ENCODE results near the gene PEX14. TPM values are rescaled to one million over a fixed set of nuclear protein-coding genes. Genes with fewer than 3 reads are reported as not detected.

PEX14 gene
- polyA plus RNA-seq, 3 donors = 2.2 to 8.8 (median 2.7) TPM

DNA sequence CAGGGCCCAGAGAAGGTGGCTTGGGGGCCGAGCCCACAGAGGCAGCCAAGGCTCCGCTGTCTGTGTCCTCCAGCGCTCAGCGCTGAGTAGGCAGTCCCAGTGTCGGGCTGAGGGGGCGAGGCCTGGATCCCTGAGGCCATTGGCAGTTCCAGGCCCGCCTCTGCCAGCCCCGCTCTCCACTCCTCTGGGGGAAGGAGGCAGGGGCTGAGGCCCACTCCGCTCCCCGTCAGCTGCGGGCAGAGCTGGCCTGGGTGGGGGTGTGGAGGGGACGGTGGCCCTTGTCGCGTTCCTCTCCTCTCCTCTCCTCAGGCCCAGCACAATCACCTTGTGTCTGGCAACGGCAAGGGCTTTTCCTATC is 188.9 kb downstream of the PEX14 start:
- H3K9me3 ChIP-seq (replicated peaks in 1 of 2; ENCODE audit: control insufficient read depth in 1 of 2, insufficient read depth in 1 of 2, low read length in 2 of 2) = no peaks in the 10 kb centered on the region
- Mint-ChIP-seq H3K4me3 (no peak overlapping the region), H3K27ac (no peak overlapping the region), H3K36me3 (no peaks in the 10 kb centered on the region), H3K9me3 (no peaks in the 10 kb centered on the region), H3K27me3 (ENCODE audit: low read depth in 3 of 3) (peaks cover 0 to 2% (median 0%) of the 10 kb centered on the region in 3 donors), H3K4me1 (no peaks in the 10 kb centered on the region)
- no peak overlapping the region for H3K27ac ChIP-seq (ENCODE audit: low read depth in 1 of 2, low read length in 2 of 2)
- H3K9ac ChIP-seq (ENCODE audit: insufficient read depth, low read length, poor library complexity, severe bottlenecking) = no peak overlapping the region
- no peak overlapping the region for H3K4me3 ChIP-seq (replicated peaks in 1 of 3; ENCODE audit: low read depth in 2 of 3, low read length in 3 of 3)
- WGBS (ENCODE audit: insufficient coverage) = 88% methylated on average over 3 of the region's 15 CpGs
- intact Hi-C loops (cut with micrococcal nuclease) = no loop called here
- no peak for DNase-seq
- H3K4me1 ChIP-seq (ENCODE audit: control insufficient read depth in 1 of 2, insufficient read depth in 2 of 2, low read length in 2 of 2) = no peaks in the 10 kb centered on the region
- no peaks in the 10 kb centered on the region for H3K36me3 ChIP-seq (replicated peaks in 1 of 2; ENCODE audit: control insufficient read depth in 1 of 2, insufficient read depth in 2 of 2, low read length in 2 of 2)
- H3K79me2 ChIP-seq (ENCODE audit: insufficient read depth, low read length) = no peaks in the 10 kb centered on the region
- H4K20me1 ChIP-seq (ENCODE audit: insufficient read depth, low read length) = no peaks in the 10 kb centered on the region
- H3K27me3 ChIP-seq (ENCODE audit: control insufficient read depth in 2 of 2, insufficient read depth in 2 of 2, low read length in 2 of 2) = no peaks in the 10 kb centered on the region
- no peak overlapping the region for H3K4me2 ChIP-seq (replicated peaks; ENCODE audit: extremely low read depth, low read length, poor library complexity, severe bottlenecking)
- TF ChIP-seq, protein P1, sequence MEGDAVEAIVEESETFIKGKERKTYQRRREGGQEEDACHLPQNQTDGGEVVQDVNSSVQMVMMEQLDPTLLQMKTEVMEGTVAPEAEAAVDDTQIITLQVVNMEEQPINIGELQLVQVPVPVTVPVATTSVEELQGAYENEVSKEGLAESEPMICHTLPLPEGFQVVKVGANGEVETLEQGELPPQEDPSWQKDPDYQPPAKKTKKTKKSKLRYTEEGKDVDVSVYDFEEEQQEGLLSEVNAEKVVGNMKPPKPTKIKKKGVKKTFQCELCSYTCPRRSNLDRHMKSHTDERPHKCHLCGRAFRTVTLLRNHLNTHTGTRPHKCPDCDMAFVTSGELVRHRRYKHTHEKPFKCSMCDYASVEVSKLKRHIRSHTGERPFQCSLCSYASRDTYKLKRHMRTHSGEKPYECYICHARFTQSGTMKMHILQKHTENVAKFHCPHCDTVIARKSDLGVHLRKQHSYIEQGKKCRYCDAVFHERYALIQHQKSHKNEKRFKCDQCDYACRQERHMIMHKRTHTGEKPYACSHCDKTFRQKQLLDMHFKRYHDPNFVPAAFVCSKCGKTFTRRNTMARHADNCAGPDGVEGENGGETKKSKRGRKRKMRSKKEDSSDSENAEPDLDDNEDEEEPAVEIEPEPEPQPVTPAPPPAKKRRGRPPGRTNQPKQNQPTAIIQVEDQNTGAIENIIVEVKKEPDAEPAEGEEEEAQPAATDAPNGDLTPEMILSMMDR (IDR thresholded peaks at IDR 0.05) = no peak
- no peak overlapping the region for H2AFZ ChIP-seq (ENCODE audit: insufficient read depth, low read depth, low read length, poor library complexity, severe bottlenecking)

DNA sequence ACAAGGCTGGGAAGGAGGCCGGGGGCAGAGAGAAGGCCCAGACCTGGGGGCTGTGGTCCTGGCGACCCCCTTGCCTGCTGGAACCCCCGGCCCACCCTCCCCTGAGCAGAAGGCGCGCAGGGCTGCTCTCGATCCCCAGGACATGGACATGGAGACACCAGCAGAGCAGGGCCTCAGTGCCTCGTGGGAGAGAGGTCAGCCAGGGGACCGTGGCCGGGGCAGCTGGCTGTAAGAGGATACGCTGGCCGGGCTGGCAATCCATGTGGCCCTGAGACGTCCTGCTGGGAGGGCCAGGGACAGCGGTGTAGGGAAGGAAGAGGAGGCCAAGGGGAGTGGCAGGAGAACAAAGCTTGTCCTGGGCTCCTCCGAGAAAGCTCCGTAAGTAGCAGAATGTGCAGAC is 189.5 kb downstream of the PEX14 start:
- H3K27me3 ChIP-seq (ENCODE audit: control insufficient read depth in 2 of 2, insufficient read depth in 2 of 2, low read length in 2 of 2) = no peaks in the 10 kb centered on the region
- no peak overlapping the region for H3K4me2 ChIP-seq (replicated peaks; ENCODE audit: extremely low read depth, low read length, poor library complexity, severe bottlenecking)
- WGBS (ENCODE audit: insufficient coverage) = 96% methylated on average over 13 of the region's 15 CpGs
- intact Hi-C loops (cut with micrococcal nuclease) = no loop called here
- H3K27ac Mint-ChIP-seq = no peak overlapping the region
- H3K4me3 Mint-ChIP-seq = no peak overlapping the region
- DNase-seq = no peak
- no peak overlapping the region for H3K4me3 ChIP-seq (replicated peaks in 1 of 3; ENCODE audit: low read depth in 2 of 3, low read length in 3 of 3)
- no peaks in the 10 kb centered on the region for H3K9me3 Mint-ChIP-seq
- peaks cover 0 to 2% (median 0%) of the 10 kb centered on the region in 3 donors for H3K27me3 Mint-ChIP-seq (ENCODE audit: low read depth in 3 of 3)
- H3K9me3 ChIP-seq (replicated peaks in 1 of 2; ENCODE audit: control insufficient read depth in 1 of 2, insufficient read depth in 1 of 2, low read length in 2 of 2) = no peaks in the 10 kb centered on the region
- H3K36me3 Mint-ChIP-seq = no peaks in the 10 kb centered on the region
- no peaks in the 10 kb centered on the region for H4K20me1 ChIP-seq (ENCODE audit: insufficient read depth, low read length)
- TF ChIP-seq, protein P1 (IDR thresholded peaks at IDR 0.05) = no peak
- H3K9ac ChIP-seq (ENCODE audit: insufficient read depth, low read length, poor library complexity, severe bottlenecking) = no peak overlapping the region
- H3K4me1 Mint-ChIP-seq = no peaks in the 10 kb centered on the region
- H2AFZ ChIP-seq (ENCODE audit: insufficient read depth, low read depth, low read length, poor library complexity, severe bottlenecking) = no peak overlapping the region
- H3K36me3 ChIP-seq (replicated peaks in 1 of 2; ENCODE audit: control insufficient read depth in 1 of 2, insufficient read depth in 2 of 2, low read length in 2 of 2) = no peaks in the 10 kb centered on the region
- H3K4me1 ChIP-seq (ENCODE audit: control insufficient read depth in 1 of 2, insufficient read depth in 2 of 2, low read length in 2 of 2) = no peaks in the 10 kb centered on the region
- H3K27ac ChIP-seq (ENCODE audit: low read depth in 1 of 2, low read length in 2 of 2) = no peak overlapping the region
- H3K79me2 ChIP-seq (ENCODE audit: insufficient read depth, low read length) = no peaks in the 10 kb centered on the region

Data from CD14-positive monocyte (primary cell).